Measurements from ENCODE around the gene TTLL1.
"Not testable (repeated sequence)": the region's sequence is repeated elsewhere in the genome, so short reads cannot be mapped to it uniquely, and the experiment has no call there.

TTLL1 gene

GRCh38 chr22:43035250-43035649 is 53.9 kb downstream of the TTLL1 start:
- no peak for TF ChIP-seq CTCF (IDR thresholded peaks at IDR 0.05; ENCODE audit: borderline replicate concordance, insufficient read depth, low read depth, low read length)
- H3K4me3 ChIP-seq (ENCODE audit: low read depth, low read length): no peak overlapping the region

- no peak for TF ChIP-seq CTCF (IDR thresholded peaks at IDR 0.05; ENCODE audit: borderline replicate concordance, insufficient read depth, low read depth, low read length)
- H3K4me3 ChIP-seq (ENCODE audit: low read depth, low read length): no peak overlapping the region
Observed at GRCh38 chr22:43031617-43032016, 57.6 kb downstream of the TTLL1 start.

GRCh38 chr22:43018615-43019014 is 70.6 kb downstream of the TTLL1 start:
- no peak overlapping the region for H3K4me3 ChIP-seq (ENCODE audit: low read depth, low read length)
- TF ChIP-seq CTCF (IDR thresholded peaks at IDR 0.05; ENCODE audit: borderline replicate concordance, insufficient read depth, low read depth, low read length): no peak

- no peak for TF ChIP-seq CTCF (IDR thresholded peaks at IDR 0.05; ENCODE audit: borderline replicate concordance, insufficient read depth, low read depth, low read length)
- no peak overlapping the region for H3K4me3 ChIP-seq (ENCODE audit: low read depth, low read length)
Observed at GRCh38 chr22:43017525-43018460, 71.4 kb downstream of the TTLL1 start.

GRCh38 chr22:43016150-43016549 is 73.0 kb downstream of the TTLL1 start:
- not testable (repeated sequence) for H3K4me3 ChIP-seq (ENCODE audit: low read depth, low read length)

- no peak for TF ChIP-seq CTCF (IDR thresholded peaks at IDR 0.05; ENCODE audit: borderline replicate concordance, insufficient read depth, low read depth, low read length)
- H3K4me3 ChIP-seq (ENCODE audit: low read depth, low read length): peak overlapping the region; percentile 59
Observed at GRCh38 chr22:43015677-43016042, 73.5 kb downstream of the TTLL1 start.

GRCh38 chr22:43014869-43015676 is 74.1 kb downstream of the TTLL1 start, which contains the start of gene PACSIN2:
Gene PACSIN2 (minus strand): TSS chr22:43015149. CDS start chr22:42912080, 103,069 bp downstream.
- peak within 1 kb of the TSS; percentile 91 for H3K4me3 ChIP-seq (ENCODE audit: low read depth, low read length)
- TF ChIP-seq CTCF (IDR thresholded peaks at IDR 0.05; ENCODE audit: borderline replicate concordance, insufficient read depth, low read depth, low read length): no peak
